ENCODE data around the gene ABHD8. TPM values are rescaled to one million over a fixed set of nuclear protein-coding genes. Genes with fewer than 3 reads are reported as not detected.

ABHD8 gene
- total and polyA plus RNA-seq, 2 of the 13 experiments (the other 11 are each of a cell fraction or from before 2014, with no cell fraction given): 6.3 to 7.2 TPM

DNA sequence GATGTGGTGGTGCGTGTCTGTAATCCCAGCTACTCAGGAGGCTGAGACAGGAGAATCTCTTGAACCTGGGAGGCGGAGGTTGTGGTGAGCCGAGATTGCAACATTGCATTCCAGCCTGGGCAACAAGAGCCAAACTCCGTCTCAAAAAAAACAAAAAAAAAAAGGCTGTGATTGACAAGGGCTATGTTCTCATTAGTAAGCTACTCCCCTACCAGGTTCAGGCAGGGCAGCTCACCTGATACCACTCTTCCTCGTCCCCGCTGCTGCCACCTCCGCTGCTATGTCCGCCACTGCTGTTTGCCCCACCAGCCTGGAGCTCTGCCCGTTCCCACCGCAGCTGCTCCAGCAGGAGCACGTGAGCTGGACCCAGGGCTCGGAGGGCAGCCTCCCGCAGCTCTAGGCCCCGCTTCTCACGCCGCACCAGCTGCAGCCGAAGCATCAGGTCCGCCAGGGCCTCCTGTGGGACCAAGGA is 48.0 kb downstream of the ABHD8 start (continued):
- TF ChIP-seq THYN1 (CRISPR knock-in tag; IDR thresholded peaks at IDR 0.05; ENCODE audit: borderline replicate concordance, low read depth) (no peak), E2F1 (CRISPR knock-in tag; IDR thresholded peaks at IDR 0.05) (no peak), PPARG (CRISPR knock-in tag; conservative IDR thresholded peaks at IDR 0.05) (no peak), ZFP41 (CRISPR knock-in tag; IDR thresholded peaks at IDR 0.05; ENCODE audit: borderline replicate concordance) (no peak), ZNF510 (CRISPR knock-in tag; IDR thresholded peaks at IDR 0.05; ENCODE audit: low read depth) (no peak), RFX1 (IDR thresholded peaks at IDR 0.05) (no peak), ISX (CRISPR knock-in tag; conservative IDR thresholded peaks at IDR 0.05) (no peak), IKZF1 (IDR thresholded peaks at IDR 0.05) (no peak), ZNF124 (CRISPR knock-in tag; IDR thresholded peaks at IDR 0.05) (no peak), GMEB1 (CRISPR knock-in tag; IDR thresholded peaks at IDR 0.05; ENCODE audit: borderline replicate concordance) (no peak), ZNF207 (IDR thresholded peaks at IDR 0.05; ENCODE audit: borderline replicate concordance) (no peak), ZNF672 (CRISPR knock-in tag; IDR thresholded peaks at IDR 0.05) (no peak), RERE (CRISPR knock-in tag; IDR thresholded peaks at IDR 0.05; ENCODE audit: low read depth) (no peak), ELF1 (CRISPR knock-in tag; IDR thresholded peaks at IDR 0.05) (peak; percentile 20; the same call in 1 of the 2 replicates), IRF9 (CRISPR knock-in tag; IDR thresholded peaks at IDR 0.05; ENCODE audit: borderline replicate concordance) (no peak), NR2F2 (IDR thresholded peaks at IDR 0.05; ENCODE audit: borderline replicate concordance, low read depth) (peak; percentile 18; the same call in 1 of the 2 replicates)
- TF ChIP-seq, protein P1, sequence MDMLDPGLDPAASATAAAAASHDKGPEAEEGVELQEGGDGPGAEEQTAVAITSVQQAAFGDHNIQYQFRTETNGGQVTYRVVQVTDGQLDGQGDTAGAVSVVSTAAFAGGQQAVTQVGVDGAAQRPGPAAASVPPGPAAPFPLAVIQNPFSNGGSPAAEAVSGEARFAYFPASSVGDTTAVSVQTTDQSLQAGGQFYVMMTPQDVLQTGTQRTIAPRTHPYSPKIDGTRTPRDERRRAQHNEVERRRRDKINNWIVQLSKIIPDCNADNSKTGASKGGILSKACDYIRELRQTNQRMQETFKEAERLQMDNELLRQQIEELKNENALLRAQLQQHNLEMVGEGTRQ (IDR thresholded peaks at IDR 0.05; ENCODE audit: low read depth, low read length): no peak
- TF ChIP-seq, protein P1 (CRISPR knock-in tag; IDR thresholded peaks at IDR 0.05; ENCODE audit: borderline replicate concordance): peak; percentile 73; the same call in 1 of the 2 replicates
